GM23338 (cell line): ENCODE data around the gene COX14. TPM values are rescaled to one million over a fixed set of nuclear protein-coding genes. Genes with fewer than 3 reads are reported as not detected.
A peak's percentile ranks its signal among the peaks of the same experiment; 100 is the strongest.

ENCODE experiments used
- ATAC-seq: fragments of 200-7000 bp; cut with Tn5 transposase; 3 replicates; pipeline ENCODE4 v1.9.1; 2020
- DNase-seq: peaks from one replicate; pipeline ENCODE4 v3.0.0-alpha.2; 2015; ENCODE audit warnings: low spot score
- H2AFZ ChIP-seq: fragments of 200-600 bp; sonication (generic); 2 replicates; pipeline ENCODE4 v1.8.0; 2016; ENCODE audit warnings: antibody characterized with exemption, mild to moderate bottlenecking, moderate library complexity
- H3F3A ChIP-seq: fragments of 200-600 bp; sonication (generic); replicated peaks from 2 replicates; pipeline ENCODE4 v1.8.0; 2017; ENCODE audit warnings: antibody characterized with exemption, mixed run types, low read depth
- H3K27ac ChIP-seq: fragments of 200-600 bp; sonication (generic); 2 replicates; pipeline ENCODE4 v1.6.1; 2016; ENCODE audit warnings: low read depth
- H3K27me3 ChIP-seq: fragments of 200-600 bp; sonication (generic); 2 replicates; pipeline ENCODE4 v1.8.0; 2016; ENCODE audit warnings: mild to moderate bottlenecking, mixed run types, moderate library complexity; ENCODE audit not compliant: insufficient read depth
- H3K36me3 ChIP-seq: fragments of 200-600 bp; sonication (generic); 2 replicates; pipeline ENCODE4 v1.8.0; 2016; ENCODE audit warnings: mild to moderate bottlenecking; ENCODE audit not compliant: insufficient read depth
- H3K4me1 ChIP-seq: fragments of 200-600 bp; sonication (generic); 2 replicates; pipeline ENCODE4 v1.8.0; 2016; ENCODE audit warnings: mild to moderate bottlenecking, moderate library complexity; ENCODE audit not compliant: insufficient read depth
- H3K4me2 ChIP-seq: fragments of 200-600 bp; sonication (generic); 2 replicates; pipeline ENCODE4 v1.7.1; 2017; ENCODE audit warnings: mixed run types
- H3K4me3 ChIP-seq: fragments of 200-600 bp; sonication (generic); 2 replicates; pipeline ENCODE4 v1.6.1; 2016; ENCODE audit warnings: mixed run types
- H3K79me2 ChIP-seq: fragments of 200-600 bp; sonication (generic); replicated peaks from 2 replicates; pipeline ENCODE4 v1.8.0; 2017; ENCODE audit warnings: mild to moderate bottlenecking; ENCODE audit not compliant: insufficient read depth
- H3K9me2 ChIP-seq: fragments of 200-600 bp; sonication (generic); 2 replicates; pipeline ENCODE4 v1.8.0; 2017; ENCODE audit not compliant: insufficient read depth
- H4K20me1 ChIP-seq: fragments of 200-600 bp; sonication (generic); replicated peaks from 2 replicates; pipeline ENCODE4 v1.8.0; 2017; ENCODE audit warnings: mild to moderate bottlenecking; ENCODE audit not compliant: insufficient read depth
- H3K27ac Mint-ChIP-seq: 2 replicates; pipeline ENCODE4 v1.8.0; 2020; ENCODE audit warnings: inconsistent platforms, mild to moderate bottlenecking, moderate library complexity, mixed read lengths
- H3K27me3 Mint-ChIP-seq: 3 replicates; pipeline ENCODE4 v1.8.0; 2022; ENCODE audit warnings: low read depth, mild to moderate bottlenecking, moderate library complexity, mixed read lengths, inconsistent platforms; ENCODE audit not compliant: insufficient read depth, poor library complexity
- H3K36me3 Mint-ChIP-seq: 3 replicates; pipeline ENCODE4 v1.8.0; 2021; ENCODE audit warnings: low read depth, mild to moderate bottlenecking, inconsistent platforms, moderate library complexity, mixed read lengths
- H3K4me1 Mint-ChIP-seq: 3 replicates; pipeline ENCODE4 v1.8.0; 2020; ENCODE audit warnings: mild to moderate bottlenecking, inconsistent platforms, mixed read lengths
- H3K4me3 Mint-ChIP-seq: 3 replicates; pipeline ENCODE4 v1.8.0; 2021; ENCODE audit warnings: moderate library complexity, mild to moderate bottlenecking, inconsistent platforms, mixed read lengths
- H3K9me3 Mint-ChIP-seq: 3 replicates; pipeline ENCODE4 v1.8.0; 2020; ENCODE audit warnings: moderate library complexity, mild to moderate bottlenecking, inconsistent platforms, mixed read lengths
- CREB1 ChIP-seq: fragments of 250-450 bp; sonication (Bioruptor Pico); IDR thresholded peaks from 2 replicates; pipeline ENCODE4 v1.5.0; 2020; ENCODE audit warnings: low read depth, mild to moderate bottlenecking, moderate library complexity
- CTCF ChIP-seq, 2 experiments: fragments of 200-600 bp in 1 of 2; sonication (generic) in 1 of 2; conservative IDR thresholded peaks; 2 replicates each; pipeline versions ENCODE4 v1.5.1 to v1.6.1; 2016 to 2017; ENCODE audit warnings: antibody characterized with exemption in 2 of 2, low read depth in 2 of 2, mild to moderate bottlenecking in 2 of 2, moderate library complexity in 1 of 2
- EZH2 ChIP-seq: fragments of 200-600 bp; sonication (generic); IDR thresholded peaks from one replicate; pipeline ENCODE4 v1.8.0; 2017; ENCODE audit warnings: antibody characterized with exemption, mild to moderate bottlenecking, low read depth; ENCODE audit not compliant: unreplicated experiment
- EZH2phosphoT487 ChIP-seq: fragments of 200-600 bp; sonication (generic); IDR thresholded peaks from one replicate; pipeline ENCODE4 v1.8.1; 2018; ENCODE audit warnings: antibody characterized with exemption; ENCODE audit not compliant: unreplicated experiment
- JUNB ChIP-seq: IDR thresholded peaks from one replicate; pipeline ENCODE4 v1.6.1; 2016; ENCODE audit warnings: antibody characterized with exemption; ENCODE audit not compliant: unreplicated experiment
- POLR2AphosphoS5 ChIP-seq: IDR thresholded peaks from 2 replicates; pipeline ENCODE4 v1.6.1; 2016; ENCODE audit warnings: antibody characterized with exemption, low read depth
- STAT1 ChIP-seq: IDR thresholded peaks from one replicate; pipeline ENCODE4 v1.6.1; 2016; ENCODE audit warnings: antibody characterized with exemption; ENCODE audit not compliant: unreplicated experiment
- ZNF462 ChIP-seq: fragments of 250-450 bp; sonication (Bioruptor Pico); IDR thresholded peaks from 2 replicates; pipeline ENCODE4 v1.5.0; 2020; ENCODE audit warnings: mild to moderate bottlenecking, moderate library complexity
- polyA plus RNA-seq: library from polyadenylated mRNA; unstranded; fragments of >200 nt; fragmentation: Nextera tagmentation; extraction: Ambion mirVana; gene quantifications from 2 replicates; pipeline ENCODE4 v1.2.1, GENCODE V29; 2016
- total RNA-seq: library from RNA; depleted of rRNA; stranded (reverse); fragments of >200 nt; shearing (Covaris generic); gene quantifications from 2 replicates; pipeline ENCODE4 v1.2.3, GENCODE V29; 2014

COX14 gene
- total and polyA plus RNA-seq, 2 experiments from 2014 or later, result 43.7 to 73.5 TPM

- no peak for TF ChIP-seq ZNF462 (CRISPR knock-in tag)
- no peak for TF ChIP-seq JUNB
Observed at GRCh38 chr12:50065726-50066310, 46.2 kb upstream of the COX14 start (continued).

- no peaks in the 10 kb centered on the region for H3K9me2 ChIP-seq
- Mint-ChIP-seq H3K4me3 (no peak overlapping the region), H3K27me3 (peaks cover 4% of the 10 kb centered on the region), H3K9me3 (no peaks in the 10 kb centered on the region), H3K36me3 (no peaks in the 10 kb centered on the region; the same call in 2 of the 3 replicates), H3K27ac (no peak overlapping the region), H3K4me1 (peaks cover 14% of the 10 kb centered on the region)
- H4K20me1 ChIP-seq, result no peaks in the 10 kb centered on the region
- no peak overlapping the region for H3K27ac ChIP-seq
- H3K36me3 ChIP-seq, result no peaks in the 10 kb centered on the region
- H3K4me1 ChIP-seq, result peaks cover 3% of the 10 kb centered on the region; the same call in 1 of the 2 replicates
- H3K79me2 ChIP-seq, result no peaks in the 10 kb centered on the region
- ATAC-seq (peak; percentile 76), DNase-seq (peak; percentile 79)
- H3K4me2 ChIP-seq, result no peak overlapping the region
- peaks cover 9% of the 10 kb centered on the region for H3K27me3 ChIP-seq
- no peak overlapping the region for H2AFZ ChIP-seq
- no peaks in the 10 kb centered on the region for H3F3A ChIP-seq
- H3K4me3 ChIP-seq, result no peak overlapping the region
- TF ChIP-seq CREB1 (CRISPR knock-in tag), result no peak
- no peak for TF ChIP-seq POLR2AphosphoS5
- no peak for TF ChIP-seq STAT1
- TF ChIP-seq EZH2, result no peak
- no peak for TF ChIP-seq EZH2phosphoT487
- no peak for TF ChIP-seq CTCF (conservative IDR thresholded peaks at IDR 0.05; ENCODE audit: low read depth in 2 of 2)
Observed at GRCh38 chr12:50066402-50066801, 45.6 kb upstream of the COX14 start.
